Measurements from ENCODE around the gene FHAD1. TPM values are rescaled to one million over a fixed set of nuclear protein-coding genes. Genes with fewer than 3 reads are reported as not detected.
"Not testable (repeated sequence)": the region's sequence is repeated elsewhere in the genome, so short reads cannot be mapped to it uniquely, and the experiment has no call there.

FHAD1 gene
- total RNA-seq, 1 donor from 2014 or later, result not detected

DNA sequence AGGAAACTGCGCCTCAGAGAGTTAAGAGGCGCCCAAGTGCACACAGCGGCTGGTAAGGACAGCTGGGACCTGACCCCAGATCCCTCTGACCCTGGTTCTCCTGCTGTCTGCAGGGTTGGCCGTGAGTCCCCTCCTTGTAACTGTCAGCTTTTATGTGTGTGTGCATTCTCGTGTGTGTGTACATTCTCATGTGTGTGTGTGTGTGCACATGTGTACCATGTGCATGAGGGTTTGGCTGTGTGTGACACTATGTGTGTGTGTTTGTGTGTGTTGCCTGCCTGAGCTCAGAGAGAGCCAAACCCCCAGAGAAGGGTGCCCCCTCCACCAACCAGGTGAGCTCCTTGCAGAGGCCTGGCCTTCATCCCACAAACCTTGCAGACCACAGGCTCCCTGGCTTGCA, 136.8 kb downstream of the FHAD1 start:
- Histone ChIP-seq H3K27me3 (no peaks in the 10 kb centered on the region), H3K27ac (no peak overlapping the region), H3K4me1 (peaks cover 10% of the 10 kb centered on the region), H3K9me3 (no peaks in the 10 kb centered on the region), H3K36me3 (no peaks in the 10 kb centered on the region), H3K4me3 (no peak overlapping the region)
- DNase-seq (ENCODE audit: extremely low spot score in 2 of 2), result no peak
- intact Hi-C loops (cut with DNase I), result no loop called here
- TF ChIP-seq POLR2AphosphoS5 (IDR thresholded peaks at IDR 0.05; ENCODE audit: insufficient read depth in 1 of 2, low read depth in 1 of 2) (no peak), POLR2A (IDR thresholded peaks at IDR 0.05) (no peak)
- TF ChIP-seq, protein P1, sequence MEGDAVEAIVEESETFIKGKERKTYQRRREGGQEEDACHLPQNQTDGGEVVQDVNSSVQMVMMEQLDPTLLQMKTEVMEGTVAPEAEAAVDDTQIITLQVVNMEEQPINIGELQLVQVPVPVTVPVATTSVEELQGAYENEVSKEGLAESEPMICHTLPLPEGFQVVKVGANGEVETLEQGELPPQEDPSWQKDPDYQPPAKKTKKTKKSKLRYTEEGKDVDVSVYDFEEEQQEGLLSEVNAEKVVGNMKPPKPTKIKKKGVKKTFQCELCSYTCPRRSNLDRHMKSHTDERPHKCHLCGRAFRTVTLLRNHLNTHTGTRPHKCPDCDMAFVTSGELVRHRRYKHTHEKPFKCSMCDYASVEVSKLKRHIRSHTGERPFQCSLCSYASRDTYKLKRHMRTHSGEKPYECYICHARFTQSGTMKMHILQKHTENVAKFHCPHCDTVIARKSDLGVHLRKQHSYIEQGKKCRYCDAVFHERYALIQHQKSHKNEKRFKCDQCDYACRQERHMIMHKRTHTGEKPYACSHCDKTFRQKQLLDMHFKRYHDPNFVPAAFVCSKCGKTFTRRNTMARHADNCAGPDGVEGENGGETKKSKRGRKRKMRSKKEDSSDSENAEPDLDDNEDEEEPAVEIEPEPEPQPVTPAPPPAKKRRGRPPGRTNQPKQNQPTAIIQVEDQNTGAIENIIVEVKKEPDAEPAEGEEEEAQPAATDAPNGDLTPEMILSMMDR (IDR thresholded peaks at IDR 0.05), result no peak

DNA sequence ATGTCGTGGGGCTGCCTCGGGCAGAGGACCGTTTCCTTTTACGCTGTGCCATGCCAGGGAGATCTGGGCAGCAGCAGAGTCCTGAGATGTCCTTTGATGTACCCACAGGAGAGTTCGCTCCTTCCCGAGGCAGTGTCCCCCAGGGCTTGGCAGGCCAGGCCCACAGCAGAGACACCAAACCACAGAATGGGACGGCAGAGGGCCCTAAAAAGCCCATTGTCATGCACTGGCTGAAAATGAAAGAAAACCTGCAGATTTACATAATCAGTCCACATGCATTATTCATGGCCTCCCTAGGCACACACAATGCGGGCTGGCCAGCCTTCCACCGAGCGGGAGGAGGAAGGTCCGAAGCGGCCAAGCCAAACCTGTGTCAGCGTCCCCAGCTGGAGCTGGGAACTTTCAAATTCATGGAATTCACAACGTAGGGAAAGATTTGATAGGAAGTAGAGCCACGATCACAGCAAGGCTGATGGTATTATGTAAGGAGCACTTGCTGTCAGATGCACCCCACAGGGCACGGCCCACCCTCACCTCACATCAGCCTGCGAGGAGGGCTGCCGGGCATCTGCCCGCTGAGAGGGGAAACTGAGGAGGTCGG, 137.4 kb downstream of the FHAD1 start:
- peaks cover 10% of the 10 kb centered on the region for H3K4me1 ChIP-seq

DNA sequence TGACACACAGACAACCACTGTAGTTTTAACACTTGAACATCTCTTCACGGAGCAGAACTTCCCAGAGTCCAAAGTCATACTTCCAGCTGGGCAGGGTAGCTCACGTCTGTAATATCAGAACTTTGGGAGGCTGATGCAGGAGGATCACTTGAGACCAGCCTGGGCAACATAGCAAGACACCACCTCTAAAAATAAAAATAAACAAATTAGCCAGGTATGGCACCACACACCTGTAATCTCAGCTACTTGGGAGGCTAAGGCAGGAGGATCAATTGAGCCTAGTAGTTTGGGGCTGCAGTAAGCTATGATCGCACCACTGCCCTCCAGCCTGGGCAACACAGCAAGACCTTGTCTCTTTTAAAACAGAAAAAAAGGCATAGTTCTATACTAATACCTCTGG, 138.4 kb downstream of the FHAD1 start:
- intact Hi-C loops (cut with DNase I), result no loop called here
- Histone ChIP-seq H3K36me3 (no peaks in the 10 kb centered on the region), H3K27ac (no peak overlapping the region), H3K9me3 (no peaks in the 10 kb centered on the region), H3K4me3 (no peak overlapping the region), H3K27me3 (no peaks in the 10 kb centered on the region), H3K4me1 (peaks cover 10% of the 10 kb centered on the region)
- no peak for DNase-seq (ENCODE audit: extremely low spot score in 2 of 2)
- TF ChIP-seq, protein P1 (IDR thresholded peaks at IDR 0.05), result no peak
- no peak for TF ChIP-seq POLR2AphosphoS5 (IDR thresholded peaks at IDR 0.05; ENCODE audit: insufficient read depth in 1 of 2, low read depth in 1 of 2)
- TF ChIP-seq POLR2A (IDR thresholded peaks at IDR 0.05), result no peak

More for the DNA sequence above, 137.4 kb downstream of the FHAD1 start:
- intact Hi-C loops (cut with DNase I), result no loop called here
- no peaks in the 10 kb centered on the region for H3K36me3 ChIP-seq
- no peak overlapping the region for H3K4me3 ChIP-seq
- no peak for TF ChIP-seq POLR2A (IDR thresholded peaks at IDR 0.05)
- TF ChIP-seq, protein P1 (IDR thresholded peaks at IDR 0.05), result no peak
- no peak for TF ChIP-seq POLR2AphosphoS5 (IDR thresholded peaks at IDR 0.05; ENCODE audit: insufficient read depth in 1 of 2, low read depth in 1 of 2)
- no peak overlapping the region for H3K27ac ChIP-seq
- no peaks in the 10 kb centered on the region for H3K27me3 ChIP-seq
- no peaks in the 10 kb centered on the region for H3K9me3 ChIP-seq
- no peak for DNase-seq (ENCODE audit: extremely low spot score in 2 of 2)

DNA sequence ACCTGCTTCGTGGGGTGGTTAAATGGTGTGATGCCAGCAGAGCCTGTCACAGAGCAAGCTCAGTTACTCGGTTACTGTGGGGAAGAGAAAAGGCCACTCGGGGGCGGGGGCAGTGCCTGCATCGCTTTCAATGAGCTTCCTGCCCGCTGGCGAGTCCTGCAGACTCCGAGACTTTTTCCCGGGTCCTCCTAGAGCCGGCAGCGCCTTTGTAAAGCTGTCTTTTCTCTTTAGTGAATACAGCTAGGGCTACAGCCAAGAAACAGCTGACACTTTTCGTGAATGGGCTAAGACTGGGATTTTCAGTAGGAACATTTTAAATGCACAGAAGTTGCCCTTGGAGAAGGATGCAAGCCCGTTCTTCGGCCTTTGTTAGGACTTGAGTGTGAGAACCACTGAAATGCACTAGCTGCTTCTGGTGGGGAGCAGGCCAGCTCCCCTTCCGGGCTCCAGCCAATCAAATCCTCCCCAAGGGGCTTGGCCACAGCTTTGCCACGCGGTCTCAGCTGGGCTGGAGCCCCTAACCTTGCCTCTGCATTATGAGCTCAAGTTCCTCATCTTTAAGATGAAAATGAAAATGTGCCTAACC, 139.2 kb downstream of the FHAD1 start:
- DNase-seq (ENCODE audit: extremely low spot score in 2 of 2), result no peak
- intact Hi-C loops (cut with DNase I), result no loop called here
- peak overlapping the region in 1 of 2 donors; percentile 10 for H3K4me3 ChIP-seq
- no peaks in the 10 kb centered on the region for H3K9me3 ChIP-seq
- H3K36me3 ChIP-seq, result no peaks in the 10 kb centered on the region
- H3K27me3 ChIP-seq, result no peaks in the 10 kb centered on the region
- H3K27ac ChIP-seq, result no peak overlapping the region
- H3K4me1 ChIP-seq, result peaks cover 10% of the 10 kb centered on the region
- TF ChIP-seq POLR2A (IDR thresholded peaks at IDR 0.05) (no peak), POLR2AphosphoS5 (IDR thresholded peaks at IDR 0.05; ENCODE audit: insufficient read depth in 1 of 2, low read depth in 1 of 2) (no peak)
- TF ChIP-seq, protein P1 (IDR thresholded peaks at IDR 0.05), result no peak

DNA sequence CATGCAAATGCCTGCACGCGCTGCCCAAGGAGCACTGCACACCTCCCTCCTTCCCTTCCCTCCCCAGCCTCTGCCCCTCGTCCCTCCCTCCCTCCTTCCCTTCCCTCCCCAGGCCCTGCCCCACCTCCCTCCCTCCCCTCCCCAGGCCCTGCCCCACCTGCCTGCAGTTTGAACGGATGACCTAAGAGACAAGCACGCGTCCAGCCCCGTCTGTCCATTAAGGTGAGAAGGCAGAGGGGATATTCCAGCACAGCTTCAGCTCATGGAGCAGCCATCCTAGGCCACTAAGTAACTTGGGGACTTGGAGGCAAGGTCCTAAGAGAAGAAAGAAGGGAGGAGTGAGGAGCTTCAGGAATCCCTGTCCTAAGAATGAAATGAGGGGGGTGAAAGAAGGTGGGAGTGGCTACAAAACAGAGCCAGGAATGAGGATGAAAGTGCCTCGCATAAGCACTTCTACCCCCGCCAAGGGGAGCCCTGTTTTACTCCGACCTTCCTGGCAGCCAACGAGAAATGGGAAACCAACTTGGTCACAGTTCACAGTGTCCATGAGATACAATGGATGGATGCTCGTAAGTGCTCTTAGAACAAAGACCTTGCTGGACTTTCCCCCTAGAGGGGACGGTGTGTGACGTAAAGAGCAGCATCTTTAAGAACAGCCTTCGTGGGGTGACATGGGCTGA, 141.3 kb downstream of the FHAD1 start:
- H3K27me3 ChIP-seq, result no peaks in the 10 kb centered on the region
- H3K4me3 ChIP-seq, result no peak overlapping the region
- H3K27ac ChIP-seq, result no peak overlapping the region
- intact Hi-C loops (cut with DNase I), result no loop called here
- DNase-seq (ENCODE audit: extremely low spot score in 2 of 2), result no peak
- no peaks in the 10 kb centered on the region for H3K9me3 ChIP-seq
- TF ChIP-seq POLR2A (IDR thresholded peaks at IDR 0.05) (no peak), POLR2AphosphoS5 (IDR thresholded peaks at IDR 0.05; ENCODE audit: insufficient read depth in 1 of 2, low read depth in 1 of 2) (no peak)
- TF ChIP-seq, protein P1 (IDR thresholded peaks at IDR 0.05), result no peak
- peaks cover 10% of the 10 kb centered on the region for H3K4me1 ChIP-seq
- no peaks in the 10 kb centered on the region for H3K36me3 ChIP-seq

DNA sequence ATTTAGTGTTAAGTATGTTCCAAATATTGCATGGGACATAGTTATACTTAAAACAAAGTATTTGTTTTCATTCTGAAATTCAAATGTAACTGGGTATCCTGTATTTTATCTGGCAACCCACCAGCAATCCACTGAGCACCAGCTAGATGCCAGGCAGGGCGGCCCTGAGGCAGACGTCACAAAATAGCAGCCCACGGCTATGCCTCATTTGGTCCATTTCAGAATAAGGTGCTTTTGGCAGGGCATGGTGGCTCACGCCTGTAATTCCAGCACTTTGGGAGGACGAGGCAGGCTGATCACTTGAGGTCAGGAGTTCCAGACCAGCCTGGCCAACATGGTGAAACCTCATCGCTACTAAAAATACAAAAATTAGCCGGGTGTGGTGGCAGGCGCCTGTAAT, 142.8 kb downstream of the FHAD1 start:
- H3K36me3 ChIP-seq; DNase-seq (ENCODE audit: extremely low spot score in 2 of 2); H3K27ac ChIP-seq; H3K9me3 ChIP-seq; intact Hi-C loops (cut with DNase I); H3K27me3 ChIP-seq; H3K4me3 ChIP-seq: not testable (repeated sequence)
- peaks cover 10% of the 10 kb centered on the region for H3K4me1 ChIP-seq
